ENCODE measurements around the gene ZSCAN23. TPM values are rescaled to one million over a fixed set of nuclear protein-coding genes. Genes with fewer than 3 reads are reported as not detected.

The ZSCAN23 gene
- total and polyA plus RNA-seq, 2 donors from 2014 or later, result 0.49 to 5.5 TPM

DNA sequence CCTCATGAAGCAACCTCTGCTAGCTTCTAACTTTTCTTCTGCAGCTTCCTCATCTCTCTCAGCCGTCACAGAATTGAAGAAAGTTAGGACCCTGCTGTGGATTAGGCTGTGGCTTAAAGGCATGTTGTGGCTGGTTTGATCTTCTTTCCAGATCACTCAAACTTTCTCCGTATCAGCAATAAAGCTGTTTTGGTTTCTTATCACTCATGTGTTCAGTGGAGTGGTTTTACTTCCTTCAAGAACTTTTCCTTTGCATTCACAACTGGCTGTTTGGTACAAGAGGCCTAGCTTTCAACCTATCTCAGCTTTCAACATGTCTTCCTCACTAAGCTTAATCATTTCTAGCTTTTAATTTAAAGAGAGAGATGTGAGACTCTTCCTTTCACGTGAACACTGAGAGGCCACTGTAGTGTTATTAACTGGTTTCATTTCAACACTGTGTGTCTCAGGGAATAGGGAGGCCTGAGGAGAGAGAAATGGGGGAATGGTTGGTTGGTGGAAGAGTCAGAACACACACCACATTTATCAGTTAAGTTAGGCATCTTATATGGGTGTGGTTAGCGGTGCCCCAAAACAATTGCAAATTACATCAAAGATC is 17.2 kb downstream of the ZSCAN23 start:
- no peaks in the 10 kb centered on the region for H3K36me3 ChIP-seq (ENCODE audit: control insufficient read depth in 2 of 3, insufficient read depth in 3 of 3, low read length in 3 of 3)
- H3K4me3 ChIP-seq (ENCODE audit: low read length in 3 of 3), result no peak overlapping the region
- DNase-seq, result no peak
- H3K4me1 ChIP-seq (ENCODE audit: control insufficient read depth in 2 of 3, insufficient read depth in 2 of 3, low read depth in 1 of 3, low read length in 3 of 3), result no peaks in the 10 kb centered on the region
- no peak overlapping the region for H3K27ac ChIP-seq (ENCODE audit: low read depth in 2 of 2, low read length in 2 of 2)
- no peaks in the 10 kb centered on the region for H3K9me3 ChIP-seq (ENCODE audit: control insufficient read depth in 2 of 3, insufficient read depth in 1 of 3, low read length in 3 of 3)
- FAIRE-seq, result no peak
- H3K27me3 ChIP-seq (ENCODE audit: control insufficient read depth, insufficient read depth, low read length), result no peaks in the 10 kb centered on the region
- intact Hi-C loops (cut with DNase I), result no loop called here
- H3K9ac ChIP-seq (ENCODE audit: low read length in 3 of 3), result no peak overlapping the region
- TF ChIP-seq, protein P1, sequence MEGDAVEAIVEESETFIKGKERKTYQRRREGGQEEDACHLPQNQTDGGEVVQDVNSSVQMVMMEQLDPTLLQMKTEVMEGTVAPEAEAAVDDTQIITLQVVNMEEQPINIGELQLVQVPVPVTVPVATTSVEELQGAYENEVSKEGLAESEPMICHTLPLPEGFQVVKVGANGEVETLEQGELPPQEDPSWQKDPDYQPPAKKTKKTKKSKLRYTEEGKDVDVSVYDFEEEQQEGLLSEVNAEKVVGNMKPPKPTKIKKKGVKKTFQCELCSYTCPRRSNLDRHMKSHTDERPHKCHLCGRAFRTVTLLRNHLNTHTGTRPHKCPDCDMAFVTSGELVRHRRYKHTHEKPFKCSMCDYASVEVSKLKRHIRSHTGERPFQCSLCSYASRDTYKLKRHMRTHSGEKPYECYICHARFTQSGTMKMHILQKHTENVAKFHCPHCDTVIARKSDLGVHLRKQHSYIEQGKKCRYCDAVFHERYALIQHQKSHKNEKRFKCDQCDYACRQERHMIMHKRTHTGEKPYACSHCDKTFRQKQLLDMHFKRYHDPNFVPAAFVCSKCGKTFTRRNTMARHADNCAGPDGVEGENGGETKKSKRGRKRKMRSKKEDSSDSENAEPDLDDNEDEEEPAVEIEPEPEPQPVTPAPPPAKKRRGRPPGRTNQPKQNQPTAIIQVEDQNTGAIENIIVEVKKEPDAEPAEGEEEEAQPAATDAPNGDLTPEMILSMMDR (IDR thresholded peaks at IDR 0.05; ENCODE audit: borderline replicate concordance, extremely low read depth, insufficient read depth), result no peak

DNA sequence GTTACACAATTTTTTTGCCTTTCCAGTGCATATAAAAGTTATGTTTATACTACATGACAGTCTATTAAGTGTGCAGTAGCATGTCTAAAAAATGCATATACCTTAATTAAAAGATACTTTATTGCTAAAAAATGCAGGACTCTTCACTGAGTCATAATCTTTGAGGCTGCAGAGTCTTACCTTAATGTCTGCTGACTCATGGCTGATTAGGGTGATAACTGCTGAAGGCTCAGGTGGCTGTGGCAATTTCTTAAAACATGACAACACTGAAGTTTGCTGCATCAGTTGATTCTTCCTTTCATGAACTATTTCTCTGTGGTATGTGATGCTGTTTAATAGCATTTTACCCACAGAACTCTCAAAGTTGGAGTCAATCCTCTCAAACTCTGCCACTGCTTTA is 19.1 kb downstream of the ZSCAN23 start:
- no peak for FAIRE-seq
- DNase-seq, result no peak

GRCh38 chr6:28423546-28423945 is 19.7 kb downstream of the ZSCAN23 start:
- Histone ChIP-seq H3K27ac (ENCODE audit: low read depth in 2 of 2, low read length in 2 of 2) (no peak overlapping the region), H3K27me3 (ENCODE audit: control insufficient read depth, insufficient read depth, low read length) (no peaks in the 10 kb centered on the region), H3K4me1 (ENCODE audit: control insufficient read depth in 2 of 3, insufficient read depth in 2 of 3, low read depth in 1 of 3, low read length in 3 of 3) (no peaks in the 10 kb centered on the region), H3K4me3 (ENCODE audit: low read length in 3 of 3) (no peak overlapping the region), H3K36me3 (ENCODE audit: control insufficient read depth in 2 of 3, insufficient read depth in 3 of 3, low read length in 3 of 3) (no peaks in the 10 kb centered on the region), H3K9ac (ENCODE audit: low read length in 3 of 3) (no peak overlapping the region), H3K9me3 (ENCODE audit: control insufficient read depth in 2 of 3, insufficient read depth in 1 of 3, low read length in 3 of 3) (no peaks in the 10 kb centered on the region)
- intact Hi-C loops (cut with DNase I), result no loop called here
- DNase-seq, result no peak
- FAIRE-seq, result no peak
- TF ChIP-seq, protein P1 (IDR thresholded peaks at IDR 0.05; ENCODE audit: borderline replicate concordance, extremely low read depth, insufficient read depth), result no peak

More for the DNA sequence above, 19.1 kb downstream of the ZSCAN23 start:
- Histone ChIP-seq H3K27me3 (ENCODE audit: control insufficient read depth, insufficient read depth, low read length) (no peaks in the 10 kb centered on the region), H3K36me3 (ENCODE audit: control insufficient read depth in 2 of 3, insufficient read depth in 3 of 3, low read length in 3 of 3) (no peaks in the 10 kb centered on the region), H3K4me1 (ENCODE audit: control insufficient read depth in 2 of 3, insufficient read depth in 2 of 3, low read depth in 1 of 3, low read length in 3 of 3) (no peaks in the 10 kb centered on the region), H3K27ac (ENCODE audit: low read depth in 2 of 2, low read length in 2 of 2) (no peak overlapping the region), H3K9ac (ENCODE audit: low read length in 3 of 3) (no peak overlapping the region), H3K9me3 (ENCODE audit: control insufficient read depth in 2 of 3, insufficient read depth in 1 of 3, low read length in 3 of 3) (no peaks in the 10 kb centered on the region), H3K4me3 (ENCODE audit: low read length in 3 of 3) (no peak overlapping the region)
- intact Hi-C loops (cut with DNase I), result no loop called here
- TF ChIP-seq, protein P1 (IDR thresholded peaks at IDR 0.05; ENCODE audit: borderline replicate concordance, extremely low read depth, insufficient read depth), result no peak

- no peak for FAIRE-seq
- no peak overlapping the region for H3K9ac ChIP-seq (ENCODE audit: low read length in 3 of 3)
- no peak overlapping the region for H3K4me3 ChIP-seq (ENCODE audit: low read length in 3 of 3)
- TF ChIP-seq, protein P1 (IDR thresholded peaks at IDR 0.05; ENCODE audit: borderline replicate concordance, extremely low read depth, insufficient read depth), result no peak
- H3K36me3 ChIP-seq (ENCODE audit: control insufficient read depth in 2 of 3, insufficient read depth in 3 of 3, low read length in 3 of 3), result no peaks in the 10 kb centered on the region
- H3K27ac ChIP-seq (ENCODE audit: low read depth in 2 of 2, low read length in 2 of 2), result no peak overlapping the region
- H3K4me1 ChIP-seq (ENCODE audit: control insufficient read depth in 2 of 3, insufficient read depth in 2 of 3, low read depth in 1 of 3, low read length in 3 of 3), result no peaks in the 10 kb centered on the region
- H3K9me3 ChIP-seq (ENCODE audit: control insufficient read depth in 2 of 3, insufficient read depth in 1 of 3, low read length in 3 of 3), result no peaks in the 10 kb centered on the region
- no peaks in the 10 kb centered on the region for H3K27me3 ChIP-seq (ENCODE audit: control insufficient read depth, insufficient read depth, low read length)
- no peak for DNase-seq
- intact Hi-C loops (cut with DNase I), result no loop called here
These were observed 29.6 kb downstream of the ZSCAN23 start for GRCh38 chr6:28413681-28414080.

All from kidney (tissue), 14 donors.